ENCODE measurements around the gene KCMF1. TPM values are rescaled to one million over a fixed set of nuclear protein-coding genes. Genes with fewer than 3 reads are reported as not detected.

KCMF1 gene
- total RNA-seq, 2 donors from 2014 or later: 71.8 to 86.8 TPM

GRCh38 chr2:85016446-85016845 lies 45.5 kb downstream of the KCMF1 start:
- Mint-ChIP-seq H3K27ac (no peak overlapping the region), H3K9me3 (no peaks in the 10 kb centered on the region), H3K36me3 (ENCODE audit: low read depth) (peaks cover 6% of the 10 kb centered on the region), H3K4me3 (no peak overlapping the region), H3K4me1 (peaks cover 23% of the 10 kb centered on the region), H3K27me3 (ENCODE audit: insufficient read depth) (no peaks in the 10 kb centered on the region)
- Histone ChIP-seq H3K4me1 (ENCODE audit: control insufficient read depth, insufficient read depth, low read length) (peaks cover 4% of the 10 kb centered on the region), H3K27me3 (ENCODE audit: control insufficient read depth, insufficient read depth, low read length, poor library complexity, severe bottlenecking) (no peaks in the 10 kb centered on the region), H3K9ac (ENCODE audit: extremely low read depth, low read length, poor library complexity, severe bottlenecking) (no peak overlapping the region), H3K27ac (ENCODE audit: low read depth, low read length) (no peak overlapping the region), H3K4me3 (ENCODE audit: low read length) (no peak overlapping the region), H3K36me3 (ENCODE audit: control insufficient read depth, insufficient read depth, low read length) (peaks cover 5% of the 10 kb centered on the region), H3K9me3 (ENCODE audit: control insufficient read depth, low read length) (no peaks in the 10 kb centered on the region)
- DNase-seq: no peak
- 86 to 100% methylated on average over 2 to 3 of the region's 3 CpGs for WGBS, 2 experiments (ENCODE audit: insufficient coverage in 1 of 2, insufficient read length in 1 of 2)
- no peak for TF ChIP-seq CTCF (conservative IDR thresholded peaks at IDR 0.05)

- WGBS, 2 experiments (ENCODE audit: insufficient coverage in 1 of 2, insufficient read length in 1 of 2): 49% methylated on average over 3 of the region's 5 CpGs; no CpG with 5 or more reads in 1 of the 2 experiments
- peak; percentile 75 for TF ChIP-seq CTCF (conservative IDR thresholded peaks at IDR 0.05)
- Mint-ChIP-seq H3K4me1 (peaks cover 15% of the 10 kb centered on the region), H3K36me3 (ENCODE audit: low read depth) (peaks cover 13% of the 10 kb centered on the region), H3K9me3 (no peaks in the 10 kb centered on the region), H3K27ac (peak overlapping the region; percentile 17), H3K4me3 (no peak overlapping the region), H3K27me3 (ENCODE audit: insufficient read depth) (no peaks in the 10 kb centered on the region)
- Histone ChIP-seq H3K4me1 (ENCODE audit: control insufficient read depth, insufficient read depth, low read length) (no peaks in the 10 kb centered on the region), H3K9me3 (ENCODE audit: control insufficient read depth, low read length) (no peaks in the 10 kb centered on the region), H3K27ac (ENCODE audit: low read depth, low read length) (no peak overlapping the region), H3K27me3 (ENCODE audit: control insufficient read depth, insufficient read depth, low read length, poor library complexity, severe bottlenecking) (no peaks in the 10 kb centered on the region), H3K36me3 (ENCODE audit: control insufficient read depth, insufficient read depth, low read length) (peaks cover 5% of the 10 kb centered on the region), H3K4me3 (ENCODE audit: low read length) (no peak overlapping the region), H3K9ac (ENCODE audit: extremely low read depth, low read length, poor library complexity, severe bottlenecking) (no peak overlapping the region)
- no peak for DNase-seq
Observed at GRCh38 chr2:85017411-85018048, 46.6 kb downstream of the KCMF1 start.

- peaks cover 13% of the 10 kb centered on the region for H3K4me1 Mint-ChIP-seq
Observed at GRCh38 chr2:85018049-85018447, 47.1 kb downstream of the KCMF1 start.

More at GRCh38 chr2:85018049-85018447, 47.1 kb downstream of the KCMF1 start:
- H3K9ac ChIP-seq (ENCODE audit: extremely low read depth, low read length, poor library complexity, severe bottlenecking): no peak overlapping the region
- no peak overlapping the region for H3K4me3 ChIP-seq (ENCODE audit: low read length)
- H3K27ac ChIP-seq (ENCODE audit: low read depth, low read length): no peak overlapping the region
- peaks cover 15% of the 10 kb centered on the region for H3K36me3 Mint-ChIP-seq (ENCODE audit: low read depth)
- H3K27ac Mint-ChIP-seq: no peak overlapping the region
- WGBS, 2 experiments (ENCODE audit: insufficient coverage in 1 of 2, insufficient read length in 1 of 2): 91% methylated on average over 8 of the region's 8 CpGs; no CpG with 5 or more reads in 1 of the 2 experiments
- no peaks in the 10 kb centered on the region for H3K27me3 ChIP-seq (ENCODE audit: control insufficient read depth, insufficient read depth, low read length, poor library complexity, severe bottlenecking)
- no peak overlapping the region for H3K4me3 Mint-ChIP-seq
- no peak for DNase-seq
- H3K9me3 ChIP-seq (ENCODE audit: control insufficient read depth, low read length): no peaks in the 10 kb centered on the region
- H3K27me3 Mint-ChIP-seq (ENCODE audit: insufficient read depth): no peaks in the 10 kb centered on the region
- TF ChIP-seq CTCF (conservative IDR thresholded peaks at IDR 0.05): peak; percentile 40
- H3K9me3 Mint-ChIP-seq: no peaks in the 10 kb centered on the region
- H3K4me1 ChIP-seq (ENCODE audit: control insufficient read depth, insufficient read depth, low read length): no peaks in the 10 kb centered on the region
- peaks cover 5% of the 10 kb centered on the region for H3K36me3 ChIP-seq (ENCODE audit: control insufficient read depth, insufficient read depth, low read length)

Measured in endodermal cell (in vitro differentiated cells).